MM.1S (cell line): ENCODE data around the gene CLDN17.

Experiments used
- DNase-seq: peaks from one replicate; pipeline ENCODE4 v3.0.0-alpha.2; 2015
- H2AFZ ChIP-seq: fragments of 300-600 bp; sonication (generic); 2 replicates; pipeline ENCODE4 v1.6.0; 2016; ENCODE audit warnings: antibody characterized with exemption, low read length
- H3F3A ChIP-seq: fragments of 300-600 bp; sonication (generic); 2 replicates; pipeline ENCODE4 v1.6.1; 2016; ENCODE audit warnings: mild to moderate bottlenecking, antibody characterized with exemption, low read length, moderate library complexity, mixed read lengths; ENCODE audit not compliant: insufficient read depth
- H3K27ac ChIP-seq: fragments of 300-600 bp; sonication (generic); 2 replicates; pipeline ENCODE4 v1.5.1; 2016; ENCODE audit warnings: mild to moderate bottlenecking, low read length
- H3K27me3 ChIP-seq: fragments of 300-600 bp; sonication (generic); replicated peaks from 2 replicates; pipeline ENCODE4 v1.6.0; 2016; ENCODE audit warnings: low read length; ENCODE audit not compliant: insufficient read depth
- H3K36me3 ChIP-seq: fragments of 300-600 bp; sonication (generic); replicated peaks from 2 replicates; pipeline ENCODE4 v1.6.1; 2016; ENCODE audit warnings: mild to moderate bottlenecking, low read length, mixed read lengths; ENCODE audit not compliant: insufficient read depth
- H3K4me1 ChIP-seq: fragments of 300-600 bp; sonication (generic); 2 replicates; pipeline ENCODE4 v1.6.1; 2016; ENCODE audit warnings: low read length, mixed read lengths
- H3K4me2 ChIP-seq: fragments of 300-600 bp; sonication (generic); 2 replicates; pipeline ENCODE4 v1.6.0; 2016; ENCODE audit warnings: low read depth, low read length
- H3K4me3 ChIP-seq: fragments of 300-600 bp; sonication (generic); 2 replicates; pipeline ENCODE4 v1.5.1; 2016; ENCODE audit warnings: low read length, mixed read lengths
- H3K79me2 ChIP-seq: fragments of 300-600 bp; sonication (generic); 2 replicates; pipeline ENCODE4 v1.6.1; 2016; ENCODE audit warnings: mixed run types, low read length, mixed read lengths
- H3K9ac ChIP-seq: fragments of 300-600 bp; sonication (generic); 2 replicates; pipeline ENCODE4 v1.6.1; 2016; ENCODE audit warnings: low read length, mixed read lengths
- H3K9me2 ChIP-seq: fragments of 300-600 bp; sonication (generic); replicated peaks from 2 replicates; pipeline ENCODE4 v1.6.1; 2016; ENCODE audit warnings: mild to moderate bottlenecking, low read length, mixed read lengths; ENCODE audit not compliant: insufficient read depth
- H3K9me3 ChIP-seq: fragments of 300-600 bp; sonication (generic); replicated peaks from 2 replicates; pipeline ENCODE4 v1.6.1; 2016; ENCODE audit warnings: mild to moderate bottlenecking, low read length, mixed read lengths; ENCODE audit not compliant: insufficient read depth
- H4K20me1 ChIP-seq: fragments of 300-600 bp; sonication (generic); 2 replicates; pipeline ENCODE4 v1.6.1; 2016; ENCODE audit warnings: mild to moderate bottlenecking, low read length, moderate library complexity, mixed read lengths; ENCODE audit not compliant: insufficient read depth
- EZH2 ChIP-seq: fragments of 300-600 bp; sonication (generic); optimal IDR thresholded peaks from 2 replicates; pipeline ENCODE3; 2017; ENCODE audit warnings: low read depth, mild to moderate bottlenecking, antibody characterized with exemption, low read length, mixed read lengths
- EZH2phosphoT487 ChIP-seq: fragments of 300-600 bp; sonication (generic); IDR thresholded peaks from 2 replicates; pipeline ENCODE4 v1.6.1; 2018; ENCODE audit warnings: antibody characterized with exemption, low read length
- TF ChIP-seq, protein P1 (sequence below): fragments of 300-600 bp; sonication (generic); IDR thresholded peaks from 2 replicates; pipeline ENCODE4 v1.5.1; 2016; ENCODE audit warnings: antibody characterized with exemption, low read length, mixed read lengths

The CLDN17 gene

DNA sequence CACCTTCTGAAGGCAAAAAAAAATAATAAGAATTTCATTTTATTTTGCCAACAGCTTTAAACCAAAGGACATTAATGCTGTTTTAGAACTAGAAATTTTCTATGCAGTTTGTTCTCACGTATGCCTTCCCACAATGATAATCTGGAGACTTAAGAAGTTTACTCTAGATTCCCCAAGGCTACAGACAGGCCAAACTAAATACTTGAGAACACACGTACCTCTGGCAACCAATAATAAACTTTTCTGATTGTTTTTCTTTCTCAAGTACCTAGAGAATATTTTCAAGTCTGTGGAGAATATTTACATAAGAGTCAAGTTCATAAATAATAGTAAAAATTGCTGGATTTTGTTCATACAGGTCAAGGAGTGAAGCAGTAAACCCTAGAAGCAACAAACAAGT lies 33.4 kb upstream of the CLDN17 start:
- Histone ChIP-seq H3F3A (no peaks in the 10 kb centered on the region), H3K36me3 (no peaks in the 10 kb centered on the region)

DNA sequence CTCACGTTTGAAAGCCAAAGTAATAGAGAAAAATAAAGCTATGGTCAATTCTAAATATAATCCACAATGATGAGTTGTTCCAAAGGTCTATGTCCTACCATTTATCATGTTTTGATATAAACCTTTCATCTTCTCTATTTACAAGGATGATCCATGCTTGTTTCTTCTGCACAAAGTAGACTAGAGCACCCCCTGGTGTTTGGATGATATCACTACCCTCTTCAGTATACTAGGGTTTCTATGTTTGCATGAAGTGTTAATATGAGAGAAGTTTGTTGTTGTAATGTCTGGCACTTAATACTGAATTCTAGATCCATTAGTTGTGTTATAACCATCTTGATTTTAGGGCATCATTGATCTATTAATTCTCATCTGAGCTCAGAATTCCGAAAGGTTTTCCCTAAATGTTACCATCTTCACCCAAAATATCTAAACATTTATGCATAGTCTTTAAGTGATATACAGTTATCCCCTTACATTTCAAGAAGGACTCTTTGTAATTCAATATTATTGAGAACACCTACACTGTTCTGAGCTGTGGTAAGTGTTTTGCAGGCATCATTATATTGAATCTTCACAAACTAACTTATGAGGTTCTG lies 28.2 kb upstream of the CLDN17 start:
- no peaks in the 10 kb centered on the region for H4K20me1 ChIP-seq
- H3K9ac ChIP-seq, result no peak overlapping the region
- H3K9me2 ChIP-seq, result no peaks in the 10 kb centered on the region
- no peak overlapping the region for H2AFZ ChIP-seq
- no peaks in the 10 kb centered on the region for H3K9me3 ChIP-seq
- H3K4me1 ChIP-seq, result no peaks in the 10 kb centered on the region
- H3K27me3 ChIP-seq, result no peaks in the 10 kb centered on the region
- no peak for TF ChIP-seq EZH2
- TF ChIP-seq, protein P1, sequence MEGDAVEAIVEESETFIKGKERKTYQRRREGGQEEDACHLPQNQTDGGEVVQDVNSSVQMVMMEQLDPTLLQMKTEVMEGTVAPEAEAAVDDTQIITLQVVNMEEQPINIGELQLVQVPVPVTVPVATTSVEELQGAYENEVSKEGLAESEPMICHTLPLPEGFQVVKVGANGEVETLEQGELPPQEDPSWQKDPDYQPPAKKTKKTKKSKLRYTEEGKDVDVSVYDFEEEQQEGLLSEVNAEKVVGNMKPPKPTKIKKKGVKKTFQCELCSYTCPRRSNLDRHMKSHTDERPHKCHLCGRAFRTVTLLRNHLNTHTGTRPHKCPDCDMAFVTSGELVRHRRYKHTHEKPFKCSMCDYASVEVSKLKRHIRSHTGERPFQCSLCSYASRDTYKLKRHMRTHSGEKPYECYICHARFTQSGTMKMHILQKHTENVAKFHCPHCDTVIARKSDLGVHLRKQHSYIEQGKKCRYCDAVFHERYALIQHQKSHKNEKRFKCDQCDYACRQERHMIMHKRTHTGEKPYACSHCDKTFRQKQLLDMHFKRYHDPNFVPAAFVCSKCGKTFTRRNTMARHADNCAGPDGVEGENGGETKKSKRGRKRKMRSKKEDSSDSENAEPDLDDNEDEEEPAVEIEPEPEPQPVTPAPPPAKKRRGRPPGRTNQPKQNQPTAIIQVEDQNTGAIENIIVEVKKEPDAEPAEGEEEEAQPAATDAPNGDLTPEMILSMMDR, result peak; percentile 77
- peak; percentile 54 for DNase-seq
- H3K36me3 ChIP-seq, result no peaks in the 10 kb centered on the region
- no peak overlapping the region for H3K4me3 ChIP-seq
- H3F3A ChIP-seq, result no peaks in the 10 kb centered on the region
- no peaks in the 10 kb centered on the region for H3K79me2 ChIP-seq
- no peak overlapping the region for H3K27ac ChIP-seq
- H3K4me2 ChIP-seq, result no peak overlapping the region

More for the DNA sequence above, 33.4 kb upstream of the CLDN17 start:
- H3K4me3 ChIP-seq, result no peak overlapping the region
- no peak overlapping the region for H2AFZ ChIP-seq
- H3K9me3 ChIP-seq, result no peaks in the 10 kb centered on the region
- H3K9me2 ChIP-seq, result no peaks in the 10 kb centered on the region
- no peaks in the 10 kb centered on the region for H3K79me2 ChIP-seq
- H4K20me1 ChIP-seq, result no peaks in the 10 kb centered on the region
- TF ChIP-seq, protein P1, result no peak
- no peak for TF ChIP-seq EZH2phosphoT487
- no peak for TF ChIP-seq EZH2
- no peak for DNase-seq
- H3K27ac ChIP-seq, result no peak overlapping the region
- H3K4me1 ChIP-seq, result no peaks in the 10 kb centered on the region
- H3K27me3 ChIP-seq, result no peaks in the 10 kb centered on the region
- H3K4me2 ChIP-seq, result no peak overlapping the region
- no peak overlapping the region for H3K9ac ChIP-seq

DNA sequence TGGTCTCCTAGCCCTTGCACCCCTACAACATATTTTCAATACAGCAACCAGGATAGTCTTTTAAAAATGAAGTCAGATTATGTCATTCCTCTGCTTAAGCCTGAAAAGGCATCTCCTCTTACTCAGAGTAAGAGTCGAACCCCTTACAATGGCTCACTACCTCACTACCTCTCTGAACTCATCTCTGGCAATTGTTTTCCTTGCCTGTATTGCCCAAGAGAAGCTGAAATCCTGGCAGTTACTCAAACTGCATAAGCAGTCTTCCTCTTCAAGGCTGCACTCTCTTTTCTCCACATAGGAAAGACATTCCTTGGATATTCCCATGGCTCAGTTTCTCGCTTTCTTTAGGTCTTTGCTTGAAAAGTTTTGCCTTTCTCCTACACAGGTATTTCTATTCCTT lies 26.6 kb upstream of the CLDN17 start:
- H3K4me2 ChIP-seq, result no peak overlapping the region
- H3K9me2 ChIP-seq, result no peaks in the 10 kb centered on the region
- H3K79me2 ChIP-seq, result no peaks in the 10 kb centered on the region
- H3K4me3 ChIP-seq, result no peak overlapping the region
- H2AFZ ChIP-seq, result no peak overlapping the region
- H3F3A ChIP-seq, result no peaks in the 10 kb centered on the region
- H3K27me3 ChIP-seq, result no peaks in the 10 kb centered on the region
- H4K20me1 ChIP-seq, result no peaks in the 10 kb centered on the region
- H3K36me3 ChIP-seq, result no peaks in the 10 kb centered on the region
- TF ChIP-seq, protein P1, result no peak
- TF ChIP-seq EZH2, result no peak
- no peak for TF ChIP-seq EZH2phosphoT487
- H3K9me3 ChIP-seq, result no peaks in the 10 kb centered on the region
- no peaks in the 10 kb centered on the region for H3K4me1 ChIP-seq
- H3K27ac ChIP-seq, result no peak overlapping the region
- no peak for DNase-seq
- H3K9ac ChIP-seq, result no peak overlapping the region
